A673 (cell line): ENCODE data around the gene TCF7L1. TPM values are rescaled to one million over a fixed set of nuclear protein-coding genes. Genes with fewer than 3 reads are reported as not detected.

Experiments
- BruUV-seq: library from RNA; stranded (reverse); fragments of 400-500 nt; replicated peaks from 2 replicates; lab custom pipeline; 2021; lab: Mats Ljungman, UMichigan
- CTCF ChIA-PET: fragments of 300-600 bp; sonication (Branson Sonifier 250); formaldehyde crosslinking; loops from one replicate; lab custom pipeline; 2022; ENCODE audit warnings: antibody characterized with exemption; lab: Charles Lee
- POLR2A ChIA-PET: fragments of 300-600 bp; sonication (Branson Sonifier 250); formaldehyde crosslinking; loops from one replicate; lab custom pipeline; 2022; ENCODE audit warnings: antibody characterized with exemption; ENCODE audit not compliant: low non-redundant PET; lab: Charles Lee
- DNase-seq: peaks from one replicate; pipeline ENCODE4 v3.0.0-alpha.2; 2015; ENCODE audit warnings: low spot score
- H3K27ac ChIP-seq: fragments of 200-600 bp; sonication (generic); 2 replicates; pipeline ENCODE4 v1.5.1; 2016; ENCODE audit warnings: mixed run types, low read depth, mild to moderate bottlenecking, mixed read lengths, antibody characterized with exemption, low read length; ENCODE audit not compliant: poor library complexity, severe bottlenecking
- H3K27me3 ChIP-seq: fragments of 200-600 bp; sonication (generic); replicated peaks from 2 replicates; pipeline ENCODE4 v1.6.1; 2017; ENCODE audit warnings: mixed run types, low read depth, mild to moderate bottlenecking, mixed read lengths, antibody characterized with exemption, low read length; ENCODE audit not compliant: insufficient read depth, poor library complexity
- H3K36me3 ChIP-seq: fragments of 200-600 bp; sonication (generic); 2 replicates; pipeline ENCODE4 v1.6.1; 2016; ENCODE audit warnings: mixed run types, mild to moderate bottlenecking, mixed read lengths, antibody characterized with exemption, low read length; ENCODE audit not compliant: insufficient read depth, poor library complexity, severe bottlenecking
- H3K4me1 ChIP-seq: fragments of 200-600 bp; sonication (generic); 2 replicates; pipeline ENCODE4 v1.6.1; 2017; ENCODE audit warnings: mixed run types, mild to moderate bottlenecking, mixed read lengths, antibody characterized with exemption, low read length; ENCODE audit not compliant: insufficient read depth, poor library complexity, severe bottlenecking
- H3K4me3 ChIP-seq: fragments of 200-600 bp; sonication (generic); 2 replicates; pipeline ENCODE4 v1.5.1; 2016; ENCODE audit warnings: low read depth, mixed run types, mild to moderate bottlenecking, mixed read lengths, low read length; ENCODE audit not compliant: poor library complexity, severe bottlenecking
- H3K9me3 ChIP-seq: fragments of 200-600 bp; sonication (generic); 2 replicates; pipeline ENCODE4 v1.6.1; 2016; ENCODE audit warnings: mixed run types, low read depth, mild to moderate bottlenecking, mixed read lengths, antibody characterized with exemption, low read length; ENCODE audit not compliant: poor library complexity, severe bottlenecking
- EZH2 ChIP-seq: fragments of 200-600 bp; sonication (generic); IDR thresholded peaks from 2 replicates; pipeline ENCODE4 v1.6.1; 2017; ENCODE audit warnings: borderline replicate concordance, low read depth, mild to moderate bottlenecking, mixed read lengths, antibody characterized with exemption, low read length; ENCODE audit not compliant: poor library complexity, severe bottlenecking
- intact Hi-C: fragments of 100-400 bp; cut with micrococcal nuclease; formaldehyde crosslinking; loops from one replicate; pipeline ENCODE4 v1.10.0; 2022; ENCODE audit not compliant: unreplicated experiment
- total RNA-seq: library from RNA; stranded (reverse); gene quantifications from 2 replicates; pipeline ENCODE4 v1.2.3, GENCODE V29; 2021
- TF ChIP-seq, protein P1 (sequence below): fragments of 300-800, 200-600 bp; sonication (generic); conservative IDR thresholded peaks from 2 replicates; pipeline ENCODE4 v1.5.1; 2017; ENCODE audit warnings: low read depth, mild to moderate bottlenecking, antibody characterized with exemption, low read length, moderate library complexity, mixed read lengths

TCF7L1 gene
- total RNA-seq, 1 experiment from 2014 or later: 21.9 TPM

DNA sequence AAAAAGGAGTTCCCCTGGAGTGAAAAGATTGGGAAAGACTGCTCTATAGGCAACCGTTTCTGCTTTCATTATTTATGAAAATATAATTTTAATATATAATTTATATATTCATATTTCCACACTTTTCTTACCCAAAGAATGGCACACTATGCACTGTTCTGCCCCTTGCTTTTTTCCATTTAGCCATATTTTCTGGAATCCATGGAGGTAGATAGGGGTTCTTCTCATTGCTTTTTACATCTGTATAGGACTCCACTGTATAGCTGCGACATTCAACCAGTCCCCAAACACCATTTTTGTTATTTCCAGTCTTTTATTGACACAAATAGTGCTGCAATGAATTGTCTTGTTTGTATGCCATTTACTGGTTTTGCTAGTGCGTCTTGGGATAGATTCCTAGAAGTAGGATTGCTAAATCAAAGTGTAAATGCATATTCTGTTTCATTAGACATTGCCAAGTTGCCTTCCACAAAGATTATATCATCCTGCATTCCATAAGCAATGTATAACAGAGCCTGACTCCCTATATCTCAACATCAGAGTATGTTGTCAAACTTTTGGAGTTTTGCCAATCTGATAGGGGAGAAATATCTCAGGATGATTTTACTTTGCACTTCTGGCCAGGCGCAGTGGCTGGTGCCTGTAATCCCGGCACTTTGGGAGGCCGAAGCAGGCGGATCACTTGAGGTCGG, 26.6 kb upstream of the TCF7L1 start:
- CTCF ChIA-PET: no interaction called here
- POLR2A ChIA-PET: no interaction called here
- no peaks in the 10 kb centered on the region for H3K36me3 ChIP-seq
- no peaks in the 10 kb centered on the region for H3K27me3 ChIP-seq
- no peaks in the 10 kb centered on the region for H3K4me1 ChIP-seq
- no peaks in the 10 kb centered on the region for H3K9me3 ChIP-seq
- intact Hi-C loops: no loop called here
- BruUV-seq: no TSS peak
- TF ChIP-seq EZH2: no peak
- TF ChIP-seq, protein P1, sequence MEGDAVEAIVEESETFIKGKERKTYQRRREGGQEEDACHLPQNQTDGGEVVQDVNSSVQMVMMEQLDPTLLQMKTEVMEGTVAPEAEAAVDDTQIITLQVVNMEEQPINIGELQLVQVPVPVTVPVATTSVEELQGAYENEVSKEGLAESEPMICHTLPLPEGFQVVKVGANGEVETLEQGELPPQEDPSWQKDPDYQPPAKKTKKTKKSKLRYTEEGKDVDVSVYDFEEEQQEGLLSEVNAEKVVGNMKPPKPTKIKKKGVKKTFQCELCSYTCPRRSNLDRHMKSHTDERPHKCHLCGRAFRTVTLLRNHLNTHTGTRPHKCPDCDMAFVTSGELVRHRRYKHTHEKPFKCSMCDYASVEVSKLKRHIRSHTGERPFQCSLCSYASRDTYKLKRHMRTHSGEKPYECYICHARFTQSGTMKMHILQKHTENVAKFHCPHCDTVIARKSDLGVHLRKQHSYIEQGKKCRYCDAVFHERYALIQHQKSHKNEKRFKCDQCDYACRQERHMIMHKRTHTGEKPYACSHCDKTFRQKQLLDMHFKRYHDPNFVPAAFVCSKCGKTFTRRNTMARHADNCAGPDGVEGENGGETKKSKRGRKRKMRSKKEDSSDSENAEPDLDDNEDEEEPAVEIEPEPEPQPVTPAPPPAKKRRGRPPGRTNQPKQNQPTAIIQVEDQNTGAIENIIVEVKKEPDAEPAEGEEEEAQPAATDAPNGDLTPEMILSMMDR: no peak
- H3K4me3 ChIP-seq: no peak overlapping the region
- peak; percentile 31 for DNase-seq
- no peak overlapping the region for H3K27ac ChIP-seq

DNA sequence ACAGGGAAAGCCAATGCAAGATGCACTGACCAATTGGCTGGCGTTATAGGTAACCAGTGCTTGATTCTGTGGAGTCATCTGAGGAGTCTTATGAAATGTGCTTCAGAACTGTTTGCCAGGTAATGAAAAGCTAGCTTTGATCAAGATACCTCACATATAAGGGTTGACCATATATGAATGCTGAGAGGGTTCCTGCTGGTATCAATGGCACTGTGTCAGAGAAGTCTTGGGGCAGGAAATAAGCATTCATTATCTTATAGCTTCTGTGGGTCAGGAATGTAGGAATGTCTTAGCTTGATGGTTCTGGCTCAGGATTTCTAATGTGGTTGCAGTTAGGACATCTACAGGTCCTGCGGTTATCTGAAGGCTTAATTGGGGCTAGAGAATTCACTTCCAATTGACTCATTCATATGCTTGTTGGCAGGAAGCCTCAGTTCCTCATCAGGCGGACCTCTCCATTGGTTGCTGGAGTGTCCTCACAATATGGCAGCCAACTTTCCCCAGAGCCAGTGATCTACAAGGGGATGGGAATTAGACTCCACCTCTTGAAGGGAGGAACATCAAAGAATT, 22.1 kb upstream of the TCF7L1 start:
- Histone ChIP-seq H3K27ac (no peak overlapping the region), H3K9me3 (no peaks in the 10 kb centered on the region), H3K36me3 (no peaks in the 10 kb centered on the region), H3K27me3 (no peaks in the 10 kb centered on the region), H3K4me1 (no peaks in the 10 kb centered on the region), H3K4me3 (no peak overlapping the region)
- intact Hi-C loops: no loop called here
- ChIA-PET CTCF (no interaction called here), POLR2A (no interaction called here)
- TF ChIP-seq EZH2: no peak
- no TSS peak for BruUV-seq
- no peak for DNase-seq

DNA sequence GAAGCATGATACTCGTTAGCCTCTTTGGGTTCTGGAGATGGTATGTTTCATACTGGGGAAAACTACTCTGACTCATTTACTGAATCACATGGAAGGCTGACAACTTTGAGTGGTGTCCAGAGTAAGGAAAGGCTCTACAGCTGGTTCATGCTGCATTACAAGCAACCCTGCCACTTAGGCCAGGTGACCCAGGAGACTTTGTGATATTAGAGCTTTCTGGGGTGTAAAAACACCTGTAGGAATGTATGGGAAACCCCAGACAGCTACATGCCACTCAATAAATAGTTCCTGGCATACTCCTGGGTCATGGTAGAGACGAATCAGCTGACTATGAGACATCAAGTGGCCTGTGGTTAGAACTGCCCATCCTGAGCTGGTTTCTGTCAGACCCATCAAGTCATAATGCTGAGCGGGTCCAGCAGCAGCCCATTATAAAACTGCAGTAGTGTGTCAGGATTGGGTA, 21.3 kb upstream of the TCF7L1 start:
- no peaks in the 10 kb centered on the region for H3K36me3 ChIP-seq
- no peak overlapping the region for H3K27ac ChIP-seq
- H3K4me3 ChIP-seq: no peak overlapping the region
- H3K4me1 ChIP-seq: no peaks in the 10 kb centered on the region
- intact Hi-C loops: no loop called here
- no peak for DNase-seq
- POLR2A ChIA-PET: no interaction called here
- H3K9me3 ChIP-seq: no peaks in the 10 kb centered on the region
- CTCF ChIA-PET: no interaction called here
- H3K27me3 ChIP-seq: no peaks in the 10 kb centered on the region
- no TSS peak for BruUV-seq
- TF ChIP-seq, protein P1: no peak
- no peak for TF ChIP-seq EZH2
